MM.1S (cell line): ENCODE results near the gene PDE3B.
"Not testable (repeated sequence)": the region's sequence is repeated elsewhere in the genome, so short reads cannot be mapped to it uniquely, and the experiment has no call there.

ENCODE experiments used
- DNase-seq: peaks from one replicate; pipeline ENCODE4 v3.0.0-alpha.2; 2015
- H2AFZ ChIP-seq: fragments of 300-600 bp; sonication (generic); 2 replicates; pipeline ENCODE4 v1.6.0; 2016; ENCODE audit warnings: antibody characterized with exemption, low read length
- H3F3A ChIP-seq: fragments of 300-600 bp; sonication (generic); 2 replicates; pipeline ENCODE4 v1.6.1; 2016; ENCODE audit warnings: mild to moderate bottlenecking, antibody characterized with exemption, low read length, moderate library complexity, mixed read lengths; ENCODE audit not compliant: insufficient read depth
- H3K27ac ChIP-seq: fragments of 300-600 bp; sonication (generic); 2 replicates; pipeline ENCODE4 v1.5.1; 2016; ENCODE audit warnings: mild to moderate bottlenecking, low read length
- H3K27me3 ChIP-seq: fragments of 300-600 bp; sonication (generic); replicated peaks from 2 replicates; pipeline ENCODE4 v1.6.0; 2016; ENCODE audit warnings: low read length; ENCODE audit not compliant: insufficient read depth
- H3K36me3 ChIP-seq: fragments of 300-600 bp; sonication (generic); replicated peaks from 2 replicates; pipeline ENCODE4 v1.6.1; 2016; ENCODE audit warnings: mild to moderate bottlenecking, low read length, mixed read lengths; ENCODE audit not compliant: insufficient read depth
- H3K4me1 ChIP-seq: fragments of 300-600 bp; sonication (generic); 2 replicates; pipeline ENCODE4 v1.6.1; 2016; ENCODE audit warnings: low read length, mixed read lengths
- H3K4me2 ChIP-seq: fragments of 300-600 bp; sonication (generic); 2 replicates; pipeline ENCODE4 v1.6.0; 2016; ENCODE audit warnings: low read depth, low read length
- H3K4me3 ChIP-seq: fragments of 300-600 bp; sonication (generic); 2 replicates; pipeline ENCODE4 v1.5.1; 2016; ENCODE audit warnings: low read length, mixed read lengths
- H3K79me2 ChIP-seq: fragments of 300-600 bp; sonication (generic); 2 replicates; pipeline ENCODE4 v1.6.1; 2016; ENCODE audit warnings: mixed run types, low read length, mixed read lengths
- H3K9ac ChIP-seq: fragments of 300-600 bp; sonication (generic); 2 replicates; pipeline ENCODE4 v1.6.1; 2016; ENCODE audit warnings: low read length, mixed read lengths
- H3K9me2 ChIP-seq: fragments of 300-600 bp; sonication (generic); replicated peaks from 2 replicates; pipeline ENCODE4 v1.6.1; 2016; ENCODE audit warnings: mild to moderate bottlenecking, low read length, mixed read lengths; ENCODE audit not compliant: insufficient read depth
- H3K9me3 ChIP-seq: fragments of 300-600 bp; sonication (generic); replicated peaks from 2 replicates; pipeline ENCODE4 v1.6.1; 2016; ENCODE audit warnings: mild to moderate bottlenecking, low read length, mixed read lengths; ENCODE audit not compliant: insufficient read depth
- H4K20me1 ChIP-seq: fragments of 300-600 bp; sonication (generic); 2 replicates; pipeline ENCODE4 v1.6.1; 2016; ENCODE audit warnings: mild to moderate bottlenecking, low read length, moderate library complexity, mixed read lengths; ENCODE audit not compliant: insufficient read depth
- CTCF ChIP-seq: fragments of 300-600 bp; sonication (generic); IDR thresholded peaks from 2 replicates; pipeline ENCODE4 v1.5.1; 2016; ENCODE audit warnings: antibody characterized with exemption, low read length, mixed read lengths
- EZH2 ChIP-seq: fragments of 300-600 bp; sonication (generic); optimal IDR thresholded peaks from 2 replicates; pipeline ENCODE3; 2017; ENCODE audit warnings: low read depth, mild to moderate bottlenecking, antibody characterized with exemption, low read length, mixed read lengths
- EZH2phosphoT487 ChIP-seq: fragments of 300-600 bp; sonication (generic); IDR thresholded peaks from 2 replicates; pipeline ENCODE4 v1.6.1; 2018; ENCODE audit warnings: antibody characterized with exemption, low read length

PDE3B gene

DNA sequence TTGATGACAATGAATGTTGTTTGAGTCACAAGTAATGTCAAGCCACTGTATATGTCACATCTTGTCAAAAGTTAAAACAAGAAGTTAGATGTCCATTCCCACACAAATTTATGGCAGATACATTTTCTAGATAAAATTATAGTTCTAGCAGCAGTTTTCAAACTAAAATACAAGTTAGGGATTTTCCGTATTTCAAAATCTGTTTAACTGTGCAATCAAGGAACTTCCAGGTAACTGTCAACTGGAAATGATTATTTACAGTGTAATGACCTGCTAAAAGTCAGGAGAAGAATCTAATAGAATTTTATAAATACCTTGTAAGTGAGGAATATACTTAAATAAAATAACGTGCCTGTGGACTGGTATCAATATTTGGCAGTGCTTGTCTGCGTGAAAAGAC, 111.5 kb downstream of the PDE3B start:
- H3K4me2 ChIP-seq: no peak overlapping the region
- no peaks in the 10 kb centered on the region for H4K20me1 ChIP-seq
- no peak for DNase-seq
- H3K4me3 ChIP-seq: no peak overlapping the region
- H3K36me3 ChIP-seq: no peaks in the 10 kb centered on the region
- no peaks in the 10 kb centered on the region for H3K79me2 ChIP-seq
- no peaks in the 10 kb centered on the region for H3K9me3 ChIP-seq
- no peaks in the 10 kb centered on the region for H3K9me2 ChIP-seq
- no peak overlapping the region for H3K9ac ChIP-seq
- no peaks in the 10 kb centered on the region for H3K27me3 ChIP-seq
- no peaks in the 10 kb centered on the region; the same call in 1 of the 2 replicates for H3F3A ChIP-seq
- H3K27ac ChIP-seq: no peak overlapping the region
- peaks cover 15% of the 10 kb centered on the region for H3K4me1 ChIP-seq
- no peak for TF ChIP-seq EZH2phosphoT487
- TF ChIP-seq EZH2: no peak
- no peak for TF ChIP-seq CTCF
- no peak overlapping the region for H2AFZ ChIP-seq

DNA sequence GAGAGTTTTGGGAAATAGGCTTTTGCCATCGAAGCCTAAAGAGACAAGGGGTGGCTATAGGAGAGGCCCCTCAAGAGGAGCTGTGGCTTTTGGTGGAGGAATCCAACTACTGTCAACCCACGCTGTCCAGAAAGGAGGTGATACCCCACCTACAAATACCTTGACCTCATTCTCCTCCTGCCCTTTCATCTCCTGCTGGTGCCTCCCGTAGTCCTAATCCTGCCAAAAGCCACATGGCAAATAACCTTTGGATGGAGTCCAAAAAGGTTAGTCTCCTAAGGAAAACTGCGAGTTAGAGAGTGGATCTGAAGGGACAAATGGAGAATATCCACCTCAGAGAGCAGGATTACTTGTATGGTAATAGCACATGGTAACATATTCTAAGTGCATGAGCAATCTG, 112.7 kb downstream of the PDE3B start:
- Histone ChIP-seq H3K4me1 (peaks cover 13% of the 10 kb centered on the region), H3K79me2 (no peaks in the 10 kb centered on the region)

DNA sequence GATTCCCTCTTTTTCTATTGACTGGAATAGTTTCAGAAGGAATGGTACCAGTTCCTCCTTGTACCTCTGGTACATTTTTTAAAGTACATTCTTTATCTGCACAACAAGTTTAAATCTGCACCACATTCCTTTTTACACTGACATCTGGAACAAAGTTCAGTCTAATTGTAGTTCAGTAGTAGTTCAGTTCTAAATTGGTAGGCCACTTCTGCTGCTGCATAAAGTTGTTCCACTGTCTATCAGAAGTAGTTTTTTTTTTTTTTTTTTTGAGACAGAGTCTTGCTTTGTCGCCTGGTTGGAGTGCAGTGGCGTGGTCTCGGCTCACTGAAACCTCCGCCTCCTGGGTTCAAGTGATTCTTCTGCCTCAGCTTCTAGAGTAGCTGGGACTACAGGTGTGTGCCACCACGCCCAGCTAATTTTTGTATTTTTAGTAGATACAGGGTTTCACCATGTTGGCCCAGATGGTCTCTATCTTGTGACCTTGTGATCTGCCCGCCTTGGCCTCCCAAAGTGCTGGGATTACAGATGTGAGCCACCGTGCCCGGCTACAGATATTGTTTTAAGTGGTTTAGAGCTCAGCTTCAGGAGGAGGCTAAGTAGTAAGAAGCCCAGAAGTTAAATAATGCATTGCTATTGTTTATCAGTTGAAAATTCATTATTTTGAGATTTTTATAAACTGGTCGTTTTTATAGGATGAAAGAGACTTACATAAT, 115.9 kb downstream of the PDE3B start:
- not testable (repeated sequence) for H3K36me3 ChIP-seq, H3K9me2 ChIP-seq, H3K9ac ChIP-seq, DNase-seq, H3K4me3 ChIP-seq, H3K4me2 ChIP-seq, H4K20me1 ChIP-seq, H3K9me3 ChIP-seq, H3F3A ChIP-seq, H2AFZ ChIP-seq, H3K79me2 ChIP-seq, H3K27ac ChIP-seq, H3K4me1 ChIP-seq, H3K27me3 ChIP-seq

More for the DNA sequence above, 112.7 kb downstream of the PDE3B start:
- H3K9ac ChIP-seq: no peak overlapping the region
- no peak for DNase-seq
- H3K36me3 ChIP-seq: no peaks in the 10 kb centered on the region
- no peak overlapping the region for H3K4me3 ChIP-seq
- no peaks in the 10 kb centered on the region for H3K9me3 ChIP-seq
- H4K20me1 ChIP-seq: no peaks in the 10 kb centered on the region
- H3K9me2 ChIP-seq: no peaks in the 10 kb centered on the region
- H2AFZ ChIP-seq: no peak overlapping the region
- TF ChIP-seq EZH2phosphoT487 (no peak), EZH2 (no peak), CTCF (no peak)
- H3K4me2 ChIP-seq: no peak overlapping the region
- no peak overlapping the region for H3K27ac ChIP-seq
- no peaks in the 10 kb centered on the region for H3K27me3 ChIP-seq
- H3F3A ChIP-seq: no peaks in the 10 kb centered on the region

GRCh38 chr11:14764179-14764578, 120.6 kb downstream of the PDE3B start:
- Histone ChIP-seq H3K4me3 (no peak overlapping the region), H3K36me3 (no peaks in the 10 kb centered on the region), H4K20me1 (no peaks in the 10 kb centered on the region), H3K27ac (no peak overlapping the region), H3K4me1 (peaks cover 33% of the 10 kb centered on the region), H3K4me2 (no peak overlapping the region), H3K27me3 (no peaks in the 10 kb centered on the region), H3F3A (no peaks in the 10 kb centered on the region; the same call in 1 of the 2 replicates), H3K9me2 (no peaks in the 10 kb centered on the region), H3K9ac (no peak overlapping the region), H2AFZ (no peak overlapping the region), H3K9me3 (no peaks in the 10 kb centered on the region), H3K79me2 (no peaks in the 10 kb centered on the region)
- TF ChIP-seq EZH2 (no peak), CTCF (no peak), EZH2phosphoT487 (no peak)
- DNase-seq: no peak
